ENCODE measurements around the gene NAT9.

- TF ChIP-seq POLR2A (IDR thresholded peaks at IDR 0.05; ENCODE audit: low read depth, low read length) (no peak), TAF1 (IDR thresholded peaks at IDR 0.05; ENCODE audit: borderline replicate concordance, low read depth, low read length) (no peak), POLR2AphosphoS5 (IDR thresholded peaks at IDR 0.05; ENCODE audit: low read depth, low read length) (no peak)
Measured at GRCh38 chr17:74723891-74724290, 52.3 kb downstream of the NAT9 start.
